ENCODE results near the gene ZNF629.

ZNF629 gene

DNA sequence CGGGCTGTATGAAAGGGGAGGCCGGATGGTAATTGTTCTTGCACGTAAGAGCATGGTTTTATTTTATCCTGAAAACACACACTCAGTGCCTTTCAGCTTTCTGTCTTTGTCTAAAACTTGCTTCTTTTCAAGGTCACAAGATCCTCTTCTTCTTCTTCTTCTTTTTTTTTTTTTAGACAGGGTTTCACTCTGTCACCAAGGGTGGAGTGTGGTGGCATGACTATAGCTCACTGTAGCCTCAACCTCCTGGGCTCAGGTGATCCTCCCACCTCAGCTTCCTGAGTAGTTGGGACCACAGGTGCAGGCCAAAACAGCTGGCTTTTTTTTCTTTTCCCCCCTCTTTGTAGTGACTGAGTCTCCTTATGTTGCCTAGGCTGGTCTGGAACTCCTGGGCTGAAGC lies 15.9 kb upstream of the ZNF629 start:
- TF ChIP-seq POLR2A (IDR thresholded peaks at IDR 0.05; ENCODE audit: low read length): no peak
- no peak for TF ChIP-seq GATA1 (IDR thresholded peaks at IDR 0.05; ENCODE audit: low read depth, low read length)
- DNase-seq: no peak

DNA sequence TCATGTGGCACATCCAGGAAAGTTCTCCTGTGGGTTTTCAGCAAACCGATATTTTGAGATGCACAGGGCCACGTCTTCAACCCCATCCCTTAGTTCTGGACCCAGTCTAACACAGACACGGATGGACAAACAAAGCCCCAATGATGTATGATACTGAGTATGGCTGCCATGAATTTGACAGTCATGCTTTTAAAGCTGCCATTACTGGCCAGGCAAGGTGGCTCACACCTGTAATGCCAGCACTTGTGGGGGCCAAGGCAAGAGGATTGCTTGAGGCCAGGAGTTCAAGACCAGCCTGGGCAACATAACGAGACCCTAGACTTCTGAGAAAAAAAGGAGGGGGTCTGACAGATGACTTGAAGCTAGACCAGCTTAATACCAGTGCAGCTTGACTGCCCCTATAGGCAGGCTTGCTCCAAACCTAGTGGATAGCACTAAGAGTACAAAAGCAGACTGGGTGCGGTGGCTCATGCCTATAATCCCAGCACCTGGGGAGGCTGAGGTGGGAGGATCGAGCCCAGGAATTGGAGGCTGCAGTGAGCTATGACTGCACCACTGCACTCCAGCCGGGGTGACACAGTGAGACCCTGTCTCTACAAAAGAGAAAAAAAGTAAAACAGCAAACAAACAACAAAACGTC lies 10.8 kb upstream of the ZNF629 start:
- no peak for TF ChIP-seq POLR2A (IDR thresholded peaks at IDR 0.05; ENCODE audit: low read length)
- TF ChIP-seq GATA1 (IDR thresholded peaks at IDR 0.05; ENCODE audit: low read depth, low read length): no peak
- DNase-seq: no peak

DNA sequence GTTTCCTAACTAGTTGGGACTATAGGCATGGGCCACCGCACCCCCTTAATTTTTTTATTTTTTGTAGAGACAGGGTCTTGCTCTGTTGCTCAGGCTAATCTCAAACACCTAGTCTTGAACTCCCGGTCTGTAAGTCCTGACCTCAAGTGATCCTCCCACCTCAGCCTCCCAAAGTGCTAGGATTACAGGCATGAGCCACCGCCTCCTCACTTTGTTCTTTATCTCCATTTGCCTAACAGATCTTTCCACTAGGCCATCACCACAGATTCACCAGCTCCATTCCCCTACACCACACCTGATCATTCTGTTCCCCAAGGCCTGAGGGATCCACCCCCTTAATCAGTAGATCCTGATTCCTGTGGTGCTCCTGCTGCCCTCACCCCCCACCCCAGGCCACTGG lies 7.6 kb upstream of the ZNF629 start:
- TF ChIP-seq POLR2A (IDR thresholded peaks at IDR 0.05; ENCODE audit: low read length): no peak
- TF ChIP-seq GATA1 (IDR thresholded peaks at IDR 0.05; ENCODE audit: low read depth, low read length): no peak
- no peak for DNase-seq

DNA sequence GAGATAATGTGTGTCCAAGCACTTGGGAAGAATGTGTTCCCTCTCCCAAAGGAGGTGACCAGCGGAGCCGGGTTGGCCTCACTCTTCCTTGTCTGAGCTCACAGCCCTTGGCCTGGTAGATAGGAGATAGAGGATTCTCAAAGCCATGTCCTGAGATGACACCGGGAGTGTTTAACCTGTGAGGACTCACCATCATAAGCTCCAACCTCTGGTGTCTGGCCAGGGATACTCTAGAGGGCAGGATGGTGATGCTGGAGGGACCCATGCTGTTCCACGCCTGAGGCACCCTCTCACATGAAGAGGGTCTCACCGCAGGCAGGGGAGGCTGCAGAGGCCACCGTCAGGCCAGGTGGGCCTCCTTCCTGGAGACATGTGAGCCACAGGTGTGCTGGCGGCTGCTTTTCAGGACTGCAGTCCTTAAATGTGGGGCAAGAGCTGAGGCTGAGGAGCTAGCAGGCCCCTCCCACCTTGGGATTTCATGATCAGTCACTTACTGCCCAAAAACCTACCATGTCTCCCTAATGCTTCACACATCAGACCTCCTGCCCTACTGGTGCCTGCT lies 6.6 kb upstream of the ZNF629 start:
- DNase-seq: no peak
- TF ChIP-seq POLR2A (IDR thresholded peaks at IDR 0.05; ENCODE audit: low read length) (no peak), GATA1 (IDR thresholded peaks at IDR 0.05; ENCODE audit: low read depth, low read length) (no peak)

DNA sequence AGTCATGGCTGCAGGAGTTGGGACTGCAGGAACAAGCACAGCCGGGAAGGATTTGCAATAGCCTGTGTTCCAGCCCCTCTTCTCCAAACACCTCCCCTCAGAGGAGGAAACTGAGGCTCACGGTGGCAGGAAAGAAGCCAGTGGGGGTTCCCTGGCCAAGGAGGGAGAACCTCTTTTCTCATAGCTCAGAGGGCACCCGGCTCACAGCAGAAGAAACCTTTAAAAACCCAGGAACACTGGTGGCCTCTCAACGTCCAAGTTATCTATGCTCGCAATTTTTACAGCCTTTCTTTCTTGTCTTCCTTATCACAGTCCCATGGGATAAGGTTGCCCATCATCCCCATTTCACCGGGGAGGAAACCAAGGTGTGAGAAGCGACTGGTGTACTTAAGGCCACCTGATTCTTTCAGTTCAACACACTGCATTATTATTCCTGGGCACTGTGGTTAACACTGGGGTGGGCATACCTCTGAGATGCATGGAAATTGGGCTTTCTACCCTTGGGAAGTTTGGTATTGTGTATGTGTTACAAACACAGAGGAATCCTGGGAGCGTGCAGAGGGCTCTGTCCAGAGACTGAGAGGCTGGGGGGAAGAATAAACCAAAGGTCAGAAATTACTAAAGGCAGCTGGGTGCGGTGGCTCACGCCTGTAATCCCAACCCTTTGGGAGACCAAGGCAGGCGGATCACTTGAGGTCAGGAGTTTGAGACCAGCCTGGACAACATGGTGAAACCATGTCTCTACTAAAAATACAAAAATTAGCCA lies 791 bp upstream of the ZNF629 start:
- no peak for DNase-seq
- TF ChIP-seq GATA1 (IDR thresholded peaks at IDR 0.05; ENCODE audit: low read depth, low read length): no peak
- TF ChIP-seq POLR2A (IDR thresholded peaks at IDR 0.05; ENCODE audit: low read length): no peak

DNA sequence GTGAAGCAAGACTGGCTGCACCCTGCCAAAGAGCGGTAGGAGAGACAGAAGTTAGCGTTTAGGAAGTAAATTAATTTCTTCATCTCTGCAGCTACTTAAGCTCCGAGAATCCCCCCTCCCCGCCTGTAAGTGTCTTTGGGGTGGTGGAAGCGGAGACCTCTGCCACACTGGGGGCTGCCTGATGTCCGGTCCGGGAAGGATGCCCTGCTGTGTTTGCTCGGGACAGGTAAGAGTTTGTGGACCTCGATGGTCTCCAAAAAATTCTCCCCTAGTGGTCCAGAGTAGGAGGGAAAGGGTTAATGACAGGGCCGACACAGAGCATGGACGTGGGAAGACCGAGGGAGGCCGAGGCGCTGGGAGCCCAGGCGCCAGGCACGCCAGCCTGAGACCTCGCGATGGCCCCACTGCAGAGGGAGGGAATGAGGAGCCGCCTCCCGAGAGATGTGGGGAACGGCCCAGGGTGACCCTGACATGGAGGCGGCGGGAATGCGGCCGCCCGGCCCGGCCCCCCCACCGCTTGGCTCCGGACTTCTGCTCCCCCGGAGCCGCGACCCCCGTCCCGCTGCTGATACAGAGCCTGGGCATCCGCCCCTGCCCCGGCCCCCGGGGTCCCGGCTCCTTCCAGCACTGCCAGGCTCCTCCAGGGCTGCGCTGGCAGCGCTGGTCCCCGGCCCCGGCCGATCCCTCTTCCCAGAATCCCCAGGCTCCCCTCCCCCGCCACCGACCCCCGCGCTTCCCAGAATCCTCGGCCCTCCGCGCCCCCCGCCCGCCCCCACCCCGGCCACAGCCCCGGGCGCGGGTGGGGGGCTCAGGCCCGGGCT lies 680 bp downstream of the ZNF629 start:
- TF ChIP-seq GATA1 (IDR thresholded peaks at IDR 0.05; ENCODE audit: low read depth, low read length) (no peak), POLR2A (IDR thresholded peaks at IDR 0.05; ENCODE audit: low read length) (no peak)
- DNase-seq: no peak

DNA sequence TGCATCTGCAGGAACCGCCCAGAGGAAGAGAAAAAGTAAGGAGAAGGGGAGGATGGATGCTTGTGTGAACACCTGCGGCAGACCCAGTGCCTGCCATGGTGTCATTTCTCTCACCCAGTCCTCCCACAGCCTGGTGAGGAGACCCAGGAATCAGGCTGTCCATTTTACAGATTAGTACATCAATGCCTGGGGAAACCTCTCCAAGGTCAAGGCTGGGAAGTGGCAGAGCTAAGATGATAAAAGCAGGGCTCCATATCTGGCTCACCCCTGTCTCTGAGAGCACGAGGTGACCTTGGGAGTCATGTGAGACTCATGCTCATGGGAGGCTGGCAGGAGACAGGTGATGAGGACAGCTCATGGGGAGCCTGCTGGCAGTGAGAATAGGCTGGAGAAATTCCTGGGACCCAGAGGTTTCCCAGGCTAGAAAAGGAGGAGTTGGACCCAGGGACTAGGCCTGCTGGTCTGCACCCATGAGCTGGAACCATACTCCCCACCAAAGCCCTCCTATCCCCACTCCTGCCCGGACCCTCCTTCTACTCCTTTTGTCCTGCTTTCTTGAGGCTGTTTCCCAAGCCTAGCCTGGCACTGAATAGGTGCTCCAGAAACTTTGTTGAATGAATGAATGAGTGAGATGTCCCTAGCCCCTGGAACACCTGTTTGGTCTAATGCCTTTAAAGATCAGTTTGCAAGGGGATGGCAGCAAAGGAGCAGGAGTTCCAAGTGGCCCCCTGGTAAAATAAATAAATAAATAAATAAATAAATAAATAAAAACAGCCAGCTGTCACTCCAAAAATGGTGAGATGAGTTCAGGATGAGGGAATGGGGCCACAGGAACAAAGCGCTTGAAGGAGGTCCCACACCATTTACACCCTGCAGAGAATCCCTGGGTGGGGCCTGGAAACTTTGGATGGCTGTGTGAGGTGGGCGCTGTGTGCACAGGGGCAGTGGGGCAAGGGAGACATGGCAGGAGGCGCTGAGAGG lies 1.6 kb downstream of the ZNF629 start:
- DNase-seq: no peak
- TF ChIP-seq GATA1 (IDR thresholded peaks at IDR 0.05; ENCODE audit: low read depth, low read length) (no peak), POLR2A (IDR thresholded peaks at IDR 0.05; ENCODE audit: low read length) (no peak)

DNA sequence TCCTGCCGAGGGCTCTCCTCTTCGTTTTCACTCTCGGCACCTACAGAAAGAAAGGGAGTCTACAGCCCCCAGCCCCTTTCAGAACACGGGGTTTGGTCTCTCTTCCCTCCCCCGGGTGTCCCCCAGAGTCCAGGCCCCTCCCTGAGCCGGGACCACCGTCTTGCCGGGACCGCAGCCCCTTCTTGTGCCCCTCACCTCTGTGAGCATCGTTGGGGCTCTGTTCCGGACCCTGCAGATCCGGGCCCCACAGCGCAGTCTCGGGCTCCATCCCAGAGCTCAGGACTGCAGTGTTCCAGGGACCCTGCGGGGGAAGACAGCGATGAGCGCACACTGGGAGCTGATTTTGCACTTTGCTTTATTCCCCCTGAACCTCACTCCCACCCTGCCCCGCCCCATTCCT lies 2.8 kb downstream of the ZNF629 start:
- DNase-seq: no peak
- TF ChIP-seq GATA1 (IDR thresholded peaks at IDR 0.05; ENCODE audit: low read depth, low read length) (no peak), POLR2A (IDR thresholded peaks at IDR 0.05; ENCODE audit: low read length) (no peak)

DNA sequence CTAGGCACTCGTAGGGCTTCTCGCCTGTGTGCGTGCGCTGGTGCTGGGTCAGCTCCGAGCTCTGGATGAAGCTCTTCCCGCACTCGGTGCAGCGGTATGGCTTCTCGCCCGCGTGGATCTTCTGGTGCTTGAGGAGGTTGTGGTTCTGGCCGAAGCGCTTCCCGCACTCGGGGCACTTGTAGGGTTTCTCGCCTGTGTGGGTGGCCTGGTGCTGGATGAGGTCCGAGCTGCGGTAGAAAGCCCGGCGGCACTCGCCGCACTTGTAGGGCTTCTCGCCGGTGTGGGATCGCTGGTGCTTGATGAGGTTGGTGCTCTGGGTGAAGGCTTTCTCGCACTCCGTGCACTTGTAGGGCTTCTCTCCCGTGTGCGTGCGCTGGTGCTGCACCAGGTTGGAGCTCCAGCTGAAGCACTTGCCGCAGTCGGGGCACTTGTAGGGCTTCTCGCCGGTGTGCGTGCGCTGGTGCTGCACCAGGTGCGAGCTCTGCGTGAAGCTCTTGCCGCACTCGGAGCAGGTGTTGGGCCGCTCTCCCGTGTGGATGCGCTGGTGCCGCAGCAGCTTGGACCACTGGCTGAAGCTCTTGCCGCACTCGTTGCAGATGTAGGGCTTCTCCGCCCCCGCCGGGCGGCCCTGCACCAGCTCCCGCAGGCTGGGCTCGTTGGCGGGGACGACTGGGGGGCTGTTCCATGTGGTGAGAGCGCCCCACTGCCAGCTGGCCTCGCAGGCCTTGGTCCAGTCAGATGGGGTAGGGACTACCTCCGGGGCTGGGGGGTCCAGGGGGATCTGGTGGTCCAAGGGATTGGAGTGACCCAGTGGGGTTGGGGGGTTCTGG lies 3.5 kb downstream of the ZNF629 start:
- no peak for DNase-seq
- no peak for TF ChIP-seq POLR2A (IDR thresholded peaks at IDR 0.05; ENCODE audit: low read length)
- TF ChIP-seq GATA1 (IDR thresholded peaks at IDR 0.05; ENCODE audit: low read depth, low read length): no peak

DNA sequence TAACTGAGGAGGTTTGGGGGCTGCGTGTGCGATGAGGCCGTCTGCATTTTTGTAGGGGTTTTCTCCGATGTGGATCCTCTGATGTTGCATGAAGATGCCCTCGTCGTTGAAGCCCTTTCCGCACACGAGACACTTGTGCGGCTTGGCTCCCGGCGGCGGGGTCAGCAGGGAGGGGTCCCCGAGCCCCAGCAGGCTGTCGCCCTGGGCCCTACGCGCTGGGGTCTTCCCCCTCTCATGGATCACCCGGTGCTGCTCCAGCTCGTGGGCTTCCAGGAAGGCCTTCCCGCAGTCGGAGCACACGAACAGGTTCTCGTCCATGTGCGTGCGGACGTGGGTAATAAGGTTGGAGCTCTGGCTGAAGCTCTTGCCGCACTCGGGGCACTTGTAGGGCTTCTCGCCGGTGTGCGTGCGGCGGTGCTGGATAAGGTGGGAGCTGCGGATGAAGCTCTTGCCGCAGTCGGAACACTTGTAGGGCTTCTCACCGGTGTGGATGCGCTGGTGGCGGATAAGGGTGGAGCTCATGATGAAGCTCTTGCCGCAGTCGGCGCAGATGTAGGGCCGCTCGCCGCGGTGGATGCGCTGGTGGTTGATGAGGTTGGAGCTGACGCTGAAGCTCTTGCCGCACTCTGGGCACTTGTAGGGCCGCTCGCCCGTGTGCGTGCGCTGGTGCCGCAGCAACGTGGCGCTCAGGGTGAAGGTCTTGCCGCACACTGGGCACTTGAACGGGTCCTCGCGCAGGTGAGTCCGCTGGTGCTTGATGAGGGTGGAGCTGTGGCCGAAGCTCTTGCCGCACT lies 4.3 kb downstream of the ZNF629 start:
- DNase-seq: no peak

DNA sequence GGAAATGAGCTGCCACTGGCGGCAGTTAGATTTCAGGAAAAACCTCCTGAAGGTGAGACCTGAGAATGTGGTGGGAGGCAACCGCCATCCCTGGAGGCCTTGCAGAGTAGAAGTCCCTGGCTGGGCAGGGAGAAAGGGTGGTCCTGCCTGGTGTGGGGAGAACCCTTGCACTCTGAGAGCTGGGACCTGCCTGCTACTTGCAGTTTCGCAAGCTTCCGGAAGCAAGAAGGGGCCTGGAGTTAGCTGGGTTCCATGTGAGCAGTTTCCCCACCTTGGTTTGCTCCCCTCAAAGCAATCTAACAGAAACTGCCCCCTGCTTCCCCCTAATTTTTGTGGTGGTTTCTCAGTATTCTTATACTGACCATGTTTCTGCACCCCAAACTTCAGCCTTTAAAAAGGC lies 6.5 kb downstream of the ZNF629 start:
- TF ChIP-seq POLR2A (IDR thresholded peaks at IDR 0.05; ENCODE audit: low read length): no peak
- TF ChIP-seq GATA1 (IDR thresholded peaks at IDR 0.05; ENCODE audit: low read depth, low read length): no peak
- no peak for DNase-seq

More for the DNA sequence above, 4.3 kb downstream of the ZNF629 start:
- no peak for TF ChIP-seq GATA1 (IDR thresholded peaks at IDR 0.05; ENCODE audit: low read depth, low read length)
- no peak for TF ChIP-seq POLR2A (IDR thresholded peaks at IDR 0.05; ENCODE audit: low read length)
